ENCODE data around the gene ABHD16A.

The ABHD16A gene

DNA sequence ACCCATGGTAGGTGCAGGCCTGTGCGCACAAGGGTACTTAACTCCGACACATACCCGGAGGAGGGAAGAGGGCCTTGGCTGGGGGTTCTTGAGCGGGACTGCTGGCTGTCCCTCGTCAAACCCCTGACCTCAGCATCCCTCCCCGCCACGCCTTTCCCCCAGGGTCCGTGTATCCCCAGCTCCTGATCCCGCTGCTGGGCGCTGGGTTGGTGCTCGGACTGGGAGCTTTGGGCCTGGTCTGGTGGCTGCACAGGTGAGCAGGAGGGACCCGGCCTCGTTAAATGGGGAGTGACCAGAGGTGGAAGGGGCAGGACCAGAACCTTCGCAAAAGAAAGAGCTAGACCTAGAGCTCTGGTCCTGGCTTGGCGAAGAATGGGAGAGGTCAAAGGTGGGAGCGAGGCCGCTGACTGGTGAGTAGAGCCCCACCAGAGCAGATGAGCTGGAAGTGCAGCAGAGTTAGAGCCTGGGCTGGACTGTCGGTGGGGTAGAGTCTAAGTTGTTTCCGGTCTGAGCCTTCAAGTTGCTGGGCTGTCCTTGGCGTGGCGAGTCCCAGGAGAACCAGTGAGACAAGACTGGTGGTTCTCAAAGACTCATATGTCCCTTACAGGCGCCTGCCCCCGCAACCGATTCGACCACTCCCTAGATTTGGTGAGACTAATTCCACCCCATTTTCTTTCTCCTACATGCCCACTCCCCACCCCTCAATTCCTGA, 21.0 kb upstream of the ABHD16A start:
- H3K9ac ChIP-seq (ENCODE audit: low read length): no peak overlapping the region
- H4K91ac ChIP-seq (ENCODE audit: low read length): no peak overlapping the region
- no peak overlapping the region for H2BK120ac ChIP-seq (ENCODE audit: low read depth, low read length)
- DNase-seq: no peak
- H3K27ac ChIP-seq (ENCODE audit: low read length, poor library complexity, severe bottlenecking): no peak overlapping the region
- no peak overlapping the region for H2BK5ac ChIP-seq (ENCODE audit: low read depth, low read length, poor library complexity, severe bottlenecking)
- H3K4me1 ChIP-seq (ENCODE audit: control insufficient read depth, insufficient read depth, low read depth, low read length): peaks cover 7% of the 10 kb centered on the region
- H3K23ac ChIP-seq (ENCODE audit: low read length in 2 of 2): no peak overlapping the region
- H2AFZ ChIP-seq (ENCODE audit: low read depth, low read length): no peak overlapping the region
- H3K4ac ChIP-seq (ENCODE audit: low read depth in 1 of 2, low read length in 2 of 2): no peak overlapping the region
- H3K79me1 ChIP-seq (replicated peaks; ENCODE audit: low read length, poor library complexity, severe bottlenecking): peaks cover 19% of the 10 kb centered on the region
- peak overlapping the region; percentile 63 for H2BK15ac ChIP-seq (ENCODE audit: low read depth, poor library complexity, severe bottlenecking)
- no peak overlapping the region for H3K4me2 ChIP-seq (ENCODE audit: low read length, poor library complexity, severe bottlenecking)
- 96% methylated on average over 25 of the region's 25 CpGs for WGBS
- H3K4me3 ChIP-seq (ENCODE audit: insufficient read depth in 1 of 2, low read depth in 1 of 2, low read length in 2 of 2): no peak overlapping the region
- no peak overlapping the region for H3K14ac ChIP-seq (ENCODE audit: low read length in 2 of 2)
- no peak overlapping the region for H3K18ac ChIP-seq (ENCODE audit: low read depth in 1 of 2, low read length in 2 of 2)
- peaks cover 0 to 10% of the 10 kb centered on the region in 2 experiments for H3K27me3 ChIP-seq (ENCODE audit: control insufficient read depth in 1 of 2, insufficient read depth in 1 of 2, low read length in 2 of 2)
- H2BK12ac ChIP-seq (ENCODE audit: low read length in 2 of 2): no peak overlapping the region
- H4K8ac ChIP-seq (ENCODE audit: low read length): no peak overlapping the region
- peaks cover 26 to 41% of the 10 kb centered on the region in 2 experiments for H3K36me3 ChIP-seq (ENCODE audit: control insufficient read depth in 1 of 2, insufficient read depth in 2 of 2, low read depth in 1 of 2, low read length in 2 of 2)
- H3K9me3 ChIP-seq (ENCODE audit: control insufficient read depth, low read length): no peaks in the 10 kb centered on the region
- H2AK5ac ChIP-seq (ENCODE audit: low read length, severe bottlenecking): no peak overlapping the region

DNA sequence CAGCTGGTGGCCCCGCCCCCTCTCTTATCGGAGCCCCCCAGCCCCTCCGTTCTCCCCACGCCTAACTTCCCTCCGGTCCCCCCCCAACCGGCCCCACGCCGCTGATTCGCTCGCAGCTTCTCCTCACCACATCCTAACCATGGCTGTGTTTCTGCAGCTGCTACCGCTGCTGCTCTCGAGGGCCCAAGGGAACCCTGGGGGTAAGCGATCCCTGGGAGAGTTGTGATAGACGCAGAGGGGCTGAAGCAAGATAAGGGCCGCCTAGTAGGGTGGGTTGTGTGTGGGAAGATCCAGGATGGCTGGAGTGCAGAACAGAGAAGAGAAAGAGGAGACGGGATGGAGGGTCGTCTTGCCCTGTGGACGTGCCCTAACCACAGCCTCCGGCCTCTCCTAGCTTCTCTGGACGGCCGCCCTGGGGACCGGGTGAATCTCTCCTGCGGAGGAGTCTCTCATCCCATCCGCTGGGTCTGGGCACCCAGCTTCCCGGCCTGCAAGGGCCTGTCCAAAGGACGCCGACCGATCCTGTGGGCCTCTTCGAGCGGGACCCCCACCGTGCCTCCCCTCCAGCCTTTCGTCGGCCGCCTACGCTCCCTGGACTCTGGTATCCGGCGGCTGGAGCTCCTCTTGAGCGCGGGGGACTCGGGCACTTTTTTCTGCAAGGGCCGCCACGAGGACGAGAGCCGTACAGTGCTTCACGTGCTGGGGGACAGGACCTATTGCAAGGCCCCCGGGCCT, 20.3 kb upstream of the ABHD16A start, which contains the start of gene MPIG6B:
Gene MPIG6B (plus strand): TSS at position 129 of the 735 bp plus-strand sequence. CDS start 11 bp downstream, at position 140.
- Histone ChIP-seq H3K27me3 (ENCODE audit: control insufficient read depth in 1 of 2, insufficient read depth in 1 of 2, low read length in 2 of 2) (peaks cover 0 to 10% of the 10 kb centered on the region in 2 experiments), H4K8ac (ENCODE audit: low read length) (no peak within 1 kb of the TSS), H3K36me3 (ENCODE audit: control insufficient read depth in 1 of 2, insufficient read depth in 2 of 2, low read depth in 1 of 2, low read length in 2 of 2) (peaks cover 26 to 37% of the 10 kb centered on the region in 2 experiments), H3K9me3 (ENCODE audit: control insufficient read depth, low read length) (no peaks in the 10 kb centered on the region), H2AFZ (ENCODE audit: low read depth, low read length) (no peak within 1 kb of the TSS), H2AK5ac (ENCODE audit: low read length, severe bottlenecking) (no peak within 1 kb of the TSS), H2BK120ac (ENCODE audit: low read depth, low read length) (no peak within 1 kb of the TSS), H4K91ac (ENCODE audit: low read length) (no peak within 1 kb of the TSS), H2BK5ac (ENCODE audit: low read depth, low read length, poor library complexity, severe bottlenecking) (no peak within 1 kb of the TSS), H2BK15ac (ENCODE audit: low read depth, poor library complexity, severe bottlenecking) (peak within 1 kb of the TSS; percentile 63), H3K14ac (ENCODE audit: low read length in 2 of 2) (no peak within 1 kb of the TSS), H3K4me3 (ENCODE audit: insufficient read depth in 1 of 2, low read depth in 1 of 2, low read length in 2 of 2) (no peak within 1 kb of the TSS), H3K18ac (ENCODE audit: low read depth in 1 of 2, low read length in 2 of 2) (no peak within 1 kb of the TSS), H3K27ac (ENCODE audit: low read length, poor library complexity, severe bottlenecking) (no peak within 1 kb of the TSS), H3K79me1 (replicated peaks; ENCODE audit: low read length, poor library complexity, severe bottlenecking) (peaks cover 13% of the 10 kb centered on the region), H3K4ac (ENCODE audit: low read depth in 1 of 2, low read length in 2 of 2) (no peak within 1 kb of the TSS), H2BK12ac (ENCODE audit: low read length in 2 of 2) (no peak within 1 kb of the TSS), H3K4me1 (ENCODE audit: control insufficient read depth, insufficient read depth, low read depth, low read length) (peaks cover 2% of the 10 kb centered on the region), H3K4me2 (ENCODE audit: low read length, poor library complexity, severe bottlenecking) (no peak within 1 kb of the TSS), H3K9ac (ENCODE audit: low read length) (no peak within 1 kb of the TSS), H3K23ac (ENCODE audit: low read length in 2 of 2) (no peak within 1 kb of the TSS)
- WGBS: 90% methylated on average over 40 of the region's 46 CpGs
- no peak for DNase-seq

DNA sequence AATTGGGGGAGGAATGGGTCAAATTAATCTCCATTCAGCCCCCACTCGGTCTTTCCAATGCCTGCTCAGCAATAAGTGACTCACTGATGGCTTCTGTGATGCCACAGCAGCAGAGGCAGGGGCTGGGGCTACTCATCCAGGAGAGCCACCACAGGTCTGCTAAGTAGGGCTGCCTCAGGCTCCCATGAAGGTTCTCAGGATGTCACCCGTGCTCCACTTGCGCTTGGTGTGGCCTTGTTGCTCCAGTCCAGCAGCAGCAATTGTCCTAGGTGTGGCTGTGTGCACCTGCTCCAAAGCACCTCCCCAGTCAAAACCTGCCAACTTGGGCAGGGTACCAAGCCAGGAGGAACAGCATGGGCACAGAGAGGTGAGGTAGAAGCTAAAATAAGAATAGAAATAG, 19.0 kb upstream of the ABHD16A start:
- no peak overlapping the region for H2AFZ ChIP-seq (ENCODE audit: low read depth, low read length)
- no peak overlapping the region for H2BK120ac ChIP-seq (ENCODE audit: low read depth, low read length)
- no peaks in the 10 kb centered on the region for H3K9me3 ChIP-seq (ENCODE audit: control insufficient read depth, low read length)
- no peak overlapping the region for H2BK15ac ChIP-seq (ENCODE audit: low read depth, poor library complexity, severe bottlenecking)
- no peak overlapping the region for H3K27ac ChIP-seq (ENCODE audit: low read length, poor library complexity, severe bottlenecking)
- H3K79me1 ChIP-seq (replicated peaks; ENCODE audit: low read length, poor library complexity, severe bottlenecking): peaks cover under 1% of the 10 kb centered on the region
- H4K8ac ChIP-seq (ENCODE audit: low read length): no peak overlapping the region
- no peak overlapping the region for H3K23ac ChIP-seq (ENCODE audit: low read length in 2 of 2)
- WGBS: 92% methylated on average over 3 of the region's 3 CpGs
- H4K91ac ChIP-seq (ENCODE audit: low read length): no peak overlapping the region
- no peak overlapping the region for H3K4me3 ChIP-seq (ENCODE audit: insufficient read depth in 1 of 2, low read depth in 1 of 2, low read length in 2 of 2)
- no peak overlapping the region for H3K9ac ChIP-seq (ENCODE audit: low read length)
- no peak overlapping the region for H3K4ac ChIP-seq (ENCODE audit: low read depth in 1 of 2, low read length in 2 of 2)
- no peak overlapping the region for H3K4me2 ChIP-seq (ENCODE audit: low read length, poor library complexity, severe bottlenecking)
- peaks cover 17 to 26% of the 10 kb centered on the region in 2 experiments for H3K36me3 ChIP-seq (ENCODE audit: control insufficient read depth in 1 of 2, insufficient read depth in 2 of 2, low read depth in 1 of 2, low read length in 2 of 2)
- no peak overlapping the region for H3K18ac ChIP-seq (ENCODE audit: low read depth in 1 of 2, low read length in 2 of 2)
- no peak overlapping the region for H3K14ac ChIP-seq (ENCODE audit: low read length in 2 of 2)
- no peak overlapping the region for H2BK12ac ChIP-seq (ENCODE audit: low read length in 2 of 2)
- H2AK5ac ChIP-seq (ENCODE audit: low read length, severe bottlenecking): no peak overlapping the region
- no peak overlapping the region for H2BK5ac ChIP-seq (ENCODE audit: low read depth, low read length, poor library complexity, severe bottlenecking)
- H3K27me3 ChIP-seq (ENCODE audit: control insufficient read depth in 1 of 2, insufficient read depth in 1 of 2, low read length in 2 of 2): peaks cover 0 to 10% of the 10 kb centered on the region in 2 experiments
- DNase-seq: no peak
- no peaks in the 10 kb centered on the region for H3K4me1 ChIP-seq (ENCODE audit: control insufficient read depth, insufficient read depth, low read depth, low read length)

DNA sequence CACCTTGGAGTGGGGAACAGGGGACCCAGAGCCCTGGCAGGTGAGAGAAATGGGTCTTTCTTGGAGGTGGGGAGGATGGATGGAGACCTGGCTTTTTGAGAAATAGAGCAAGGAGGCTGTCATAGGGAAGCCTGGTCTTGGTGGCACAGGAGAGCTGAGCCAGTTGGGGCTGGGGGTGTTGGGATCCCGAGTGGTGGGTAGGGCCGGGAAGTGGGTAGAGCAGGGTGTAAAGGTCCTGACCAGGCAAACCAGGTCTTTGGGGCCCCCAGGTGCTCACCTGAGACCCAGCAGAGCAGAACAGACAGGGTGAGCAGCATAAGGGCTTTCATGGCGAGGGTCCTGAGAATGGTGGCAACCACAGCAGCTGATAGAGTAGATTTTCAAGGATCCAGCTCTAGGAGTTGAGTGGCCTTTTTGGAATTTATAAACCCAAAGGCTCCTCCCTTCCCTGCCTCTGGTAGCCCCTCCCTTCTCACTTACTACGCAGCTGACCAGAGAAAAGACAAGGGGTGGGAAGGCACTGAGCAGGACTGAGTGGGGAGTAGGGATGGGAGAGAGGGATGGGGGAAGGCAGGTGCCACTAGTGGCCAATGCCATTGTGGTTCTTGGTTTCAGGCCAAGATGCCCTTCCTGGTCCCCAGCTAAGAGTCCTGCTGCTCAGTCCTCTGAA, 18.4 kb upstream of the ABHD16A start, which contains the start of gene LY6G6C:
Gene LY6G6C (minus strand): TSS at position 396 of the 670 bp plus-strand sequence. CDS start 67 bp downstream, at position 329.
- no peak within 1 kb of the TSS for H3K18ac ChIP-seq (ENCODE audit: low read depth in 1 of 2, low read length in 2 of 2)
- H2AFZ ChIP-seq (ENCODE audit: low read depth, low read length): no peak within 1 kb of the TSS
- H2BK12ac ChIP-seq (ENCODE audit: low read length in 2 of 2): no peak within 1 kb of the TSS
- no peak within 1 kb of the TSS for H2BK15ac ChIP-seq (ENCODE audit: low read depth, poor library complexity, severe bottlenecking)
- H3K4me3 ChIP-seq (ENCODE audit: insufficient read depth in 1 of 2, low read depth in 1 of 2, low read length in 2 of 2): no peak within 1 kb of the TSS
- no peak within 1 kb of the TSS for H3K9ac ChIP-seq (ENCODE audit: low read length)
- no peak for DNase-seq
- no peak within 1 kb of the TSS for H3K14ac ChIP-seq (ENCODE audit: low read length in 2 of 2)
- no peaks in the 10 kb centered on the region for H3K9me3 ChIP-seq (ENCODE audit: control insufficient read depth, low read length)
- H3K4me2 ChIP-seq (ENCODE audit: low read length, poor library complexity, severe bottlenecking): no peak within 1 kb of the TSS
- no peak within 1 kb of the TSS for H2AK5ac ChIP-seq (ENCODE audit: low read length, severe bottlenecking)
- H3K23ac ChIP-seq (ENCODE audit: low read length in 2 of 2): no peak within 1 kb of the TSS
- peaks cover 10 to 21% of the 10 kb centered on the region in 2 experiments for H3K36me3 ChIP-seq (ENCODE audit: control insufficient read depth in 1 of 2, insufficient read depth in 2 of 2, low read depth in 1 of 2, low read length in 2 of 2)
- no peak within 1 kb of the TSS for H2BK5ac ChIP-seq (ENCODE audit: low read depth, low read length, poor library complexity, severe bottlenecking)
- no peak within 1 kb of the TSS for H3K27ac ChIP-seq (ENCODE audit: low read length, poor library complexity, severe bottlenecking)
- H2BK120ac ChIP-seq (ENCODE audit: low read depth, low read length): no peak within 1 kb of the TSS
- no peak within 1 kb of the TSS for H4K91ac ChIP-seq (ENCODE audit: low read length)
- 87% methylated on average over 4 of the region's 4 CpGs for WGBS
- no peak within 1 kb of the TSS for H4K8ac ChIP-seq (ENCODE audit: low read length)
- H3K4me1 ChIP-seq (ENCODE audit: control insufficient read depth, insufficient read depth, low read depth, low read length): no peaks in the 10 kb centered on the region
- H3K4ac ChIP-seq (ENCODE audit: low read depth in 1 of 2, low read length in 2 of 2): no peak within 1 kb of the TSS
- H3K79me1 ChIP-seq (replicated peaks; ENCODE audit: low read length, poor library complexity, severe bottlenecking): no peaks in the 10 kb centered on the region
- H3K27me3 ChIP-seq (ENCODE audit: control insufficient read depth in 1 of 2, insufficient read depth in 1 of 2, low read length in 2 of 2): peaks cover 0 to 10% of the 10 kb centered on the region in 2 experiments

All from mesenchymal stem cell (in vitro differentiated cells and primary cell).